Measurements from ENCODE around the gene WDR6. TPM values are rescaled to one million over a fixed set of nuclear protein-coding genes. Genes with fewer than 3 reads are reported as not detected.

WDR6 gene
- total RNA-seq, 8 experiments from 2014 or later = 52.2 to 209 (median 110) TPM

- no peak overlapping the region for H3K4me3 ChIP-seq
- no peaks in the 10 kb centered on the region for H3K4me1 ChIP-seq (replicated peaks in 1 of 2)
- in situ Hi-C loops (cut with MboI; ENCODE audit: low pct_unique_long_range_greater_than_20kb in 2 of 9, low sequenced_read_pairs in 9 of 9, unreplicated experiment in 9 of 9) = loop anchor here in 2 of 9 experiments (10.0 to 25.0 kb wide), 2 partner anchors 455 to 462 kb away; partner anchors contain the start of gene NICN1 (in 1 of the 2)
- H3K27ac ChIP-seq = no peak overlapping the region
- no peak for ATAC-seq (replicated peaks in 6 of 8)
- WGBS, 10 experiments = 60 to 100% (median 88%) methylated on average over 1 to 4 of the region's 5 CpGs; no CpG with 5 or more reads in 6 of the 10 experiments
Observed at GRCh38 chr3:48982686-48983085, 24.5 kb upstream of the WDR6 start.

- Histone ChIP-seq H3K4me1 (replicated peaks in 1 of 2) (no peaks in the 10 kb centered on the region), H3K4me3 (no peak overlapping the region), H3K27ac (no peak overlapping the region)
- ATAC-seq (replicated peaks in 6 of 8) = no peak
- WGBS, 10 experiments = 90 to 100% (median 93%) methylated on average over 1 to 3 of the region's 4 CpGs; no CpG with 5 or more reads in 4 of the 10 experiments
- in situ Hi-C loops (cut with MboI; ENCODE audit: low pct_unique_long_range_greater_than_20kb in 2 of 9, low sequenced_read_pairs in 9 of 9, unreplicated experiment in 9 of 9) = loop anchor here in 2 of 9 experiments (10.0 to 25.0 kb wide), 2 partner anchors 454 to 462 kb away; partner anchors contain the start of gene NICN1 (in 1 of the 2)
Observed at GRCh38 chr3:48983096-48983495, 24.1 kb upstream of the WDR6 start.

DNA sequence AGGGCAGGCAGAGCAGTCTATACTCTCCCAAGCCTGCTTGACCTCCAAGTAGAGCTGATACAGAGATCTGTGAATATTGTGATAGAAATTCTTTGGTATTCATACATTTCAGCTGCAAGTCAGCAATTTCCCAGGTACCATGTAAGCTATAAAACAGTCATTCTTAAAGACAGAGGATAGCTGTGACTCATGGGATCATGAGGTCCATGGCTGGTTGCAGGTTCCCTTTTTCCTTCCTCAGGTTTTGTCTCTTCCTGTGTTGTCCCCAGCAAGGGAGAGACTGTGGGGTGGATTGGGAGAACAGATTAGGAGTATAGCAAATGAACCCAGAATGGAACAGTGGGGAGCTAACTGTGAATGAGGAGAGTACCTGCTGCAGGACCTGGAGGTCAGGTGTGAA lies 22.5 kb upstream of the WDR6 start:
- Histone ChIP-seq H3K4me1 (replicated peaks in 1 of 2) (peaks cover 8 to 10% of the 10 kb centered on the region in 2 donors), H3K27ac (no peak overlapping the region), H3K4me3 (no peak overlapping the region)
- no peak for ATAC-seq (replicated peaks in 6 of 8)
- in situ Hi-C loops (cut with MboI; ENCODE audit: low pct_unique_long_range_greater_than_20kb in 2 of 9, low sequenced_read_pairs in 9 of 9, unreplicated experiment in 9 of 9) = loop anchor here in 2 of 9 experiments (10.0 to 25.0 kb wide), 2 partner anchors 453 to 460 kb away; partner anchors contain the start of gene NICN1 (in 1 of the 2)

- peaks cover 8 to 10% of the 10 kb centered on the region in 2 donors for H3K4me1 ChIP-seq (replicated peaks in 1 of 2)
- no peak for ATAC-seq (replicated peaks in 6 of 8)
- H3K27ac ChIP-seq = no peak overlapping the region
- 59 to 97% (median 88%) methylated on average over 1 to 5 of the region's 7 CpGs; no CpG with 5 or more reads in 3 of the 10 experiments for WGBS, 10 experiments
- H3K4me3 ChIP-seq = no peak overlapping the region
- in situ Hi-C loops (cut with MboI; ENCODE audit: low pct_unique_long_range_greater_than_20kb in 2 of 9, low sequenced_read_pairs in 9 of 9, unreplicated experiment in 9 of 9) = loop anchor here in 2 of 9 experiments (10.0 to 25.0 kb wide), 2 partner anchors 451 to 459 kb away; partner anchors contain the start of gene NICN1 (in 1 of the 2)
Observed at GRCh38 chr3:48985831-48986376, 21.3 kb upstream of the WDR6 start.

DNA sequence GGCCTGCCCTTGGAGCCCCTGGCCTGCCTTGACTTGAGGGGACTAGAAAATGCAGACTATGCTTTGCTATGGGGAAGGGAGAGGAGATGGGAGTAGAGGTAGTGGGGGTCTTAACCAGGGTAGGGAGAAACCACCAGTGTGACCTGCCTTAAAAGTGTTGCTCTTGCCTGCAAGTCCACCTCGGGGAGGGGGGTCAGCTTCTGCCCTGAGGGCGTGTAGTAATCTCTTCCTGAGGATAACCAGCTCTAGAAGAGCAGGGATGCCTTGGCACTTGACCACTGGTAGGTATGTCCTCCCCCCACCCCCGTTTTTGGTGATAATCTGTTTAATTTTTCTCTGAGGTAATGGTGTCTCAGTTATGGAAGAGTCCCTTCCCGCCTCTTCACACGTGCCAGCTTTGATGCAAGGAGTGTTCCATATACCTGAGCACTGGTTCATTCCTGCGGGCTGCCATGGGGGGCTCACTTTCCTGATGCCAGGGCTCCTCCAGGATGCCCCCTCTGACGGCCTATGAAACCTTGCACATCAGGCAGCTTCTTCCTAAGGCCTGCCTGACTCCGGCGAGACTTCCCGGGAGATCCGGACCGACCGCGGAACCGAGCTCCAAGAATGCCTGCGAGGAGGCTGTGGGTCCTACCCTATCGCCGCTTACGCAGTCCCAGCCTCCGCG lies 17.9 kb upstream of the WDR6 start:
- in situ Hi-C loops (cut with MboI; ENCODE audit: low pct_unique_long_range_greater_than_20kb in 2 of 9, low sequenced_read_pairs in 9 of 9, unreplicated experiment in 9 of 9) = loop anchor here in 2 of 9 experiments (10.0 to 25.0 kb wide), 2 partner anchors 448 to 456 kb away; partner anchors contain the start of gene NICN1 (in 1 of the 2)
- peak overlapping the region; percentile 50 to 90 (median 57) for H3K4me3 ChIP-seq
- H3K4me1 ChIP-seq (replicated peaks in 1 of 2) = peaks cover 17 to 22% of the 10 kb centered on the region in 2 donors
- WGBS, 10 experiments = 0 to 4% (median 0%) methylated on average over 1 to 7 of the region's 21 CpGs; no CpG with 5 or more reads in 7 of the 10 experiments
- peak overlapping the region; percentile 83 to 87 for H3K27ac ChIP-seq
- ATAC-seq (replicated peaks in 6 of 8) = peak in 3 of 8 experiments; percentile 18 to 26 (median 24)

DNA sequence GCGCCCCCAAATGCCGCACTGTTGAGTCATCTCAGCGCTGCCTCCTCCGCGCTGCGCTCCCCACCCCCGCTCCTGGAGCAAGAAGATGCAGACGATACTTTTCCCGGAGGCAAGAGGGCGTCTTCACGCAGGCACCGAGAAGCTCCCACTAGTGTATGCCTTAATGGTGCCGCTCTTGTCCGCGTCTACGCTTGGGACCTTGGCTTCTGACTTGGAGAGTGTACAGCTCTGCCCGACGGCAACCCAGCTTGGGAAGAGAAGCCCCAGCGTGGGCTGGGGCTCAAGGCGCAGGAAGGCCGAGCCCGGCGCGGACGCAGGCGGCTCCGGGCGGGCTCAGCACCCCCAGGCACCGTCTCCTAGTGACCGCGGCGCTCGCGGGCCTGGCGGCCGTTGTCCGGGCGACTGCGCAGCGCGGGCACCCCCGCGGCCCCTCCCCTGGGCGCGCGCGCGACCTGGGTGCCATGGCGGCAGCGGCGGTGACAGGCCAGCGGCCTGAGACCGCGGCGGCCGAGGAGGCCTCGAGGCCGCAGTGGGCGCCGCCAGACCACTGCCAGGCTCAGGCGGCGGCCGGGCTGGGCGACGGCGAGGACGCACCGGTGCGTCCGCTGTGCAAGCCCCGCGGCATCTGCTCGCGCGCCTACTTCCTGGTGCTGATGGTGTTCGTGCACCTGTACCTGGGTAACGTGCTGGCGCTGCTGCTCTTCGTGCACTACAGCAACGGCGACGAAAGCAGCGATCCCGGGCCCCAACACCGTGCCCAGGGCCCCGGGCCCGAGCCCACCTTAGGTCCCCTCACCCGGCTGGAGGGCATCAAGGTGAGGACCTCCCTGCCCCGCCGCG lies 17.2 kb upstream of the WDR6 start, which contains the start of gene P4HTM:
Gene P4HTM, plus strand, starts transcription at position 446 of the 840 bp plus-strand sequence. Its CDS starts 16 bp downstream, at position 462.
- ATAC-seq (replicated peaks in 6 of 8) = peak; percentile 75 to 88 (median 86)
- Histone ChIP-seq H3K4me1 (replicated peaks in 1 of 2) (peaks cover 17 to 22% of the 10 kb centered on the region in 2 donors), H3K27ac (peak within 1 kb of the TSS; percentile 83 to 87), H3K4me3 (peak within 1 kb of the TSS; percentile 50 to 90 (median 57))
- 0 to 3% (median 0%) methylated on average over 3 to 13 of the region's 91 CpGs; no CpG with 5 or more reads in 4 of the 10 experiments for WGBS, 10 experiments
- in situ Hi-C loops (cut with MboI; ENCODE audit: low pct_unique_long_range_greater_than_20kb in 2 of 9, low sequenced_read_pairs in 9 of 9, unreplicated experiment in 9 of 9) = loop anchor here in 2 of 9 experiments (10.0 to 25.0 kb wide), 2 partner anchors 447 to 455 kb away; partner anchors contain the start of gene NICN1 (in 1 of the 2)

- Histone ChIP-seq H3K4me1 (replicated peaks in 1 of 2) (peaks cover 17 to 22% of the 10 kb centered on the region in 2 donors), H3K4me3 (peak overlapping the region; percentile 50 to 90 (median 57)), H3K27ac (peak overlapping the region; percentile 83 to 87)
- in situ Hi-C loops (cut with MboI; ENCODE audit: low pct_unique_long_range_greater_than_20kb in 2 of 9, low sequenced_read_pairs in 9 of 9, unreplicated experiment in 9 of 9) = loop anchor here in 1 of 9 experiments (25.0 kb wide), 1 partner anchor 446 kb away; the partner anchor contains the start of gene NICN1
- 8 to 45% (median 24%) methylated on average over 1 to 14 of the region's 40 CpGs; no CpG with 5 or more reads in 3 of the 10 experiments for WGBS, 10 experiments
- ATAC-seq (replicated peaks in 6 of 8) = peak; percentile 2 to 20 (median 10)
Observed at GRCh38 chr3:48990636-48991469, 16.3 kb upstream of the WDR6 start.

DNA sequence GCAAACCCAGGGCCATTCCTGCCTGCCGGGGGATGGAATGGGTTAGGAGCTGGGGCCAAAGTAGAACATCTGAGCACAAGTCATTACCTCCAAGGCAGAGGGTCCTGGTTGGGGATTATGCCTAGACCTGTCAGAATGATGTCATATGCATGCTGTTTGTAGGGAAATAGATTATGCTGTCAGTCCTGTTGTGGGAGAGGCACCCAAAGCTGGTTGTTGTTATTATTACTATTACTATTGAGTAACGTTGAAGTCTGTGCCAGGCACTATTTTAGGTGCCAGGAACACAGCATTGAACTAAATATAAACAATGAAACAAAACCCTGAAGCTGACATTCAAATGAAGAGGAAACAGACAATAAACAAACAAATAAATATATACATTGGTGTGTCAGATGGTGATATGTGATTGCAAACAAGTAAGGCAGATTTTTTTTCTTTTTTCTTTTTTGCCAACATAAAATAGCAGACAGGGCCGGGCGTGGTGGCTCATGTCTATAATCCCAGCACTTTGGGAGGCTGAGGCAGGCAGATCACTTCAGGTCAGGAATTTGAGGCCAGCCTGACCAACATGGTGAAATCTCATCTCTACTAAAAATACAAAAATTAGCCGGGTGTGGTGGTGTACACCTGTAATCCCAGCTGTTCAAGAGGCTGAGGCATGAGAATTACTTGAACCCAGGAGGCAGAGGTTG lies 15.2 kb upstream of the WDR6 start:
- Histone ChIP-seq H3K4me3 (peak overlapping the region in 4 of 5 donors; percentile 50 to 90 (median 62)), H3K27ac (no peak overlapping the region)
- WGBS, 10 experiments = 55 to 100% (median 84%) methylated on average over 1 to 4 of the region's 5 CpGs; no CpG with 5 or more reads in 2 of the 10 experiments

DNA sequence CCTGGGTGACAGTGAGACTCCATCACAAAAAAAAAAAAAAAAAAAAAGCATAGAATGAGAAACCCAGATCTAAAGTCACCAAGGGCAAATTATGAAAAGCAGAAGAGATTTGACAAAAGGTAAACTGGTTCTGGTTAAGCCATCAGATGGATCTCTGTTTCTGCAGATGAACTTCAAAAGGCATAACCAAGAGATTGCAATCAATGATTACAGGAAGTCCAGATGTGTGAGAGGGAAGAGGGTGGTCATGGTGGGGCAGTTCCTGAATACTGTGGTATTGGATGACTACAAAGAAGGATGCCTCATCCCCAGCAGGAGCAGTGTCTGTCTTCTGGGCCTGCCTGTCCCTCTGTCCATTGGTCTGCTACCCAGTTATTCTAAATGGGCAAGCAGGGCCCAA lies 13.4 kb upstream of the WDR6 start:
- peaks cover 37% of the 10 kb centered on the region in 2 donors for H3K4me1 ChIP-seq (replicated peaks in 1 of 2)
- in situ Hi-C loops (cut with MboI; ENCODE audit: low pct_unique_long_range_greater_than_20kb in 2 of 9, low sequenced_read_pairs in 9 of 9, unreplicated experiment in 9 of 9) = loop anchor here in 1 of 9 experiments (25.0 kb wide), 1 partner anchor 443 kb away; the partner anchor contains the start of gene NICN1
- no peak overlapping the region for H3K4me3 ChIP-seq
- H3K27ac ChIP-seq = no peak overlapping the region
- ATAC-seq (replicated peaks in 6 of 8) = no peak

More for the DNA sequence above, 15.2 kb upstream of the WDR6 start:
- H3K4me1 ChIP-seq (replicated peaks in 1 of 2) = peaks cover 22 to 25% of the 10 kb centered on the region in 2 donors
- in situ Hi-C loops (cut with MboI; ENCODE audit: low pct_unique_long_range_greater_than_20kb in 2 of 9, low sequenced_read_pairs in 9 of 9, unreplicated experiment in 9 of 9) = loop anchor here in 1 of 9 experiments (25.0 kb wide), 1 partner anchor 445 kb away; the partner anchor contains the start of gene NICN1
- ATAC-seq (replicated peaks in 6 of 8) = no peak

GRCh38 chr3:48996640-48997039 lies 10.6 kb upstream of the WDR6 start:
- Histone ChIP-seq H3K4me1 (replicated peaks in 1 of 2) (peaks cover 38% of the 10 kb centered on the region in 2 donors), H3K4me3 (no peak overlapping the region), H3K27ac (peak overlapping the region in 1 of 2 donors; percentile 45)
- ATAC-seq (replicated peaks in 6 of 8) = no peak
- in situ Hi-C loops (cut with MboI; ENCODE audit: low pct_unique_long_range_greater_than_20kb in 2 of 9, low sequenced_read_pairs in 9 of 9, unreplicated experiment in 9 of 9) = loop anchor here in 1 of 9 experiments (25.0 kb wide), 1 partner anchor 441 kb away; the partner anchor contains the start of gene NICN1
- WGBS, 10 experiments = 80 to 100% (median 93%) methylated on average over 1 to 5 of the region's 8 CpGs; no CpG with 5 or more reads in 4 of the 10 experiments
